Glutamatergic neuron (in vitro differentiated cells): ENCODE results near the gene TEPSIN. TPM values are rescaled to one million over a fixed set of nuclear protein-coding genes. Genes with fewer than 3 reads are reported as not detected.

ENCODE experiments used
- DNase-seq: peaks from one replicate; pipeline ENCODE4 v3.0.0; 2022
- H3K27ac Mint-ChIP-seq: one replicate; pipeline ENCODE4 v1.8.0; 2020; ENCODE audit warnings: mild to moderate bottlenecking, mixed read lengths, inconsistent platforms; ENCODE audit not compliant: unreplicated experiment
- H3K27me3 Mint-ChIP-seq: one replicate; pipeline ENCODE4 v1.8.0; 2020; ENCODE audit warnings: mild to moderate bottlenecking, moderate library complexity, mixed read lengths, inconsistent platforms; ENCODE audit not compliant: unreplicated experiment
- H3K36me3 Mint-ChIP-seq: one replicate; pipeline ENCODE4 v1.8.0; 2020; ENCODE audit warnings: mild to moderate bottlenecking, mixed read lengths, inconsistent platforms; ENCODE audit not compliant: unreplicated experiment
- H3K4me1 Mint-ChIP-seq: one replicate; pipeline ENCODE4 v1.8.0; 2020; ENCODE audit warnings: mild to moderate bottlenecking, low read depth, mixed read lengths, inconsistent platforms; ENCODE audit not compliant: unreplicated experiment
- H3K4me3 Mint-ChIP-seq: one replicate; pipeline ENCODE4 v1.8.0; 2020; ENCODE audit warnings: mild to moderate bottlenecking, mixed read lengths, inconsistent platforms; ENCODE audit not compliant: unreplicated experiment
- H3K9me3 Mint-ChIP-seq: one replicate; pipeline ENCODE4 v1.8.0; 2020; ENCODE audit warnings: mild to moderate bottlenecking, moderate library complexity, mixed read lengths, inconsistent platforms; ENCODE audit not compliant: unreplicated experiment
- CTCF ChIP-seq: fragments of 200-600 bp; sonication (generic); IDR thresholded peaks from one replicate; pipeline ENCODE4 v1.5.0; 2021; ENCODE audit not compliant: partially characterized antibody, unreplicated experiment
- total RNA-seq: library from RNA; stranded (reverse); fragmentation: NEBNext Ultra II Directional; extraction: Animal tissue kit (Norgen Biotek cat#: 25700); gene quantifications from one replicate; pipeline ENCODE4 v1.2.1, GENCODE V29; 2021; ENCODE audit not compliant: unreplicated experiment

Gene TEPSIN
- total RNA-seq, 1 donor from 2014 or later = 85.7 TPM

- H3K4me3 Mint-ChIP-seq = peak overlapping the region; percentile 76
- peak overlapping the region; percentile 92 for H3K27ac Mint-ChIP-seq
- H3K27me3 Mint-ChIP-seq = peaks cover 36% of the 10 kb centered on the region
- no peaks in the 10 kb centered on the region for H3K36me3 Mint-ChIP-seq
- H3K4me1 Mint-ChIP-seq = peaks cover 37% of the 10 kb centered on the region
- no peak for TF ChIP-seq CTCF
- no peak for DNase-seq
- H3K9me3 Mint-ChIP-seq = peaks cover 30% of the 10 kb centered on the region
Measured at GRCh38 chr17:81250286-81251093, 11.6 kb upstream of the TEPSIN start.

GRCh38 chr17:81249223-81250040 lies 10.6 kb upstream of the TEPSIN start:
- Mint-ChIP-seq H3K4me3 (no peak overlapping the region), H3K27me3 (peaks cover 36% of the 10 kb centered on the region), H3K36me3 (no peaks in the 10 kb centered on the region), H3K9me3 (peaks cover 30% of the 10 kb centered on the region), H3K27ac (no peak overlapping the region), H3K4me1 (peaks cover 38% of the 10 kb centered on the region)
- TF ChIP-seq CTCF = no peak
- no peak for DNase-seq

GRCh38 chr17:81248649-81249048 lies 9.8 kb upstream of the TEPSIN start:
- H3K4me3 Mint-ChIP-seq = no peak overlapping the region
- peaks cover 34% of the 10 kb centered on the region for H3K27me3 Mint-ChIP-seq
- H3K4me1 Mint-ChIP-seq = peaks cover 32% of the 10 kb centered on the region

GRCh38 chr17:81247339-81247990 lies 8.6 kb upstream of the TEPSIN start:
- Mint-ChIP-seq H3K36me3 (no peaks in the 10 kb centered on the region), H3K27me3 (peaks cover 23% of the 10 kb centered on the region), H3K4me1 (peaks cover 21% of the 10 kb centered on the region), H3K27ac (no peak overlapping the region), H3K4me3 (no peak overlapping the region), H3K9me3 (peaks cover 17% of the 10 kb centered on the region)
- TF ChIP-seq CTCF = no peak
- DNase-seq = no peak

More at GRCh38 chr17:81248649-81249048, 9.8 kb upstream of the TEPSIN start:
- Mint-ChIP-seq H3K36me3 (no peaks in the 10 kb centered on the region), H3K9me3 (peaks cover 27% of the 10 kb centered on the region), H3K27ac (no peak overlapping the region)
- DNase-seq = no peak
- no peak for TF ChIP-seq CTCF
